Mammary epithelial cell (primary cell): ENCODE measurements around the gene COBL.

Experiments used
- CTCF ChIP-seq, 2 donors: IDR thresholded peaks in 1 of 2; conservative IDR thresholded peaks in 1 of 2; 2 replicates each; pipeline ENCODE4 v1.5.1; 2011 to 2012; ENCODE audit warnings: inconsistent platforms in 2 of 2, low read length in 2 of 2, mild to moderate bottlenecking in 2 of 2, control low read depth in 1 of 2, low read depth in 1 of 2; ENCODE audit not compliant: insufficient read depth in 1 of 2; ENCODE audit errors: extremely low read depth in 1 of 2
- EZH2 ChIP-seq: IDR thresholded peaks from 2 replicates; pipeline ENCODE4 v1.6.1; 2012; ENCODE audit warnings: low read length, inconsistent platforms, borderline replicate concordance

- TF ChIP-seq CTCF (conservative IDR thresholded peaks at IDR 0.05 in 1 of 2, IDR thresholded peaks at IDR 0.05 in 1 of 2; ENCODE audit: extremely low read depth in 1 of 2, insufficient read depth in 1 of 2, low read depth in 1 of 2, low read length in 2 of 2): no peak
- TF ChIP-seq EZH2: no peak
Measured at GRCh38 chr7:50974240-50974639, 342.4 kb downstream of the COBL start.
